HG03457 (cell line): ENCODE data around the gene VGLL4.
"Not testable (repeated sequence)": the region's sequence is repeated elsewhere in the genome, so short reads cannot be mapped to it uniquely, and the experiment has no call there.

Experiments used
- ATAC-seq: cut with Tn5 transposase; IDR thresholded peaks from one replicate; pipeline ENCODE4 v1.9.1; 2021; ENCODE audit warnings: moderate number of reproducible peaks; ENCODE audit not compliant: unreplicated experiment

The VGLL4 gene

DNA sequence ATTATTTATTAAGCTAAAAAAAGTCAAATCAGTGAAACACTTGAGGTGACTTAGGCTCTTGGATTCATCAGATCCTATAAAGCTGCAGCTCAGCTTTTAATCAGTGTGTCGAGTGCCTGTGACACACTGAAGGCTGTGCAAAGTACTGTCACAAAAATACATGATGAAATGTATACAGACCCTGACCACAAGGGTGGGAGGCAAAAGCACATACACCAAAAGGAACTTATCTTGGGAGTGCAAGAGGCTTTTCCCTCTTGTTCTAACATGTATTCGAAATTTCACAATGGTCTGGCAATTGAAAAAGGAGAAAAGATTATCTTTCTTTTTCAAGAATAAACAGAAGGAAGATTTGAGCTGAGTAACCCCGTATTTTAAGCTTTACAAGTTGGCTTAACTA lies 35.9 kb downstream of the VGLL4 start:
- ATAC-seq: no peak

DNA sequence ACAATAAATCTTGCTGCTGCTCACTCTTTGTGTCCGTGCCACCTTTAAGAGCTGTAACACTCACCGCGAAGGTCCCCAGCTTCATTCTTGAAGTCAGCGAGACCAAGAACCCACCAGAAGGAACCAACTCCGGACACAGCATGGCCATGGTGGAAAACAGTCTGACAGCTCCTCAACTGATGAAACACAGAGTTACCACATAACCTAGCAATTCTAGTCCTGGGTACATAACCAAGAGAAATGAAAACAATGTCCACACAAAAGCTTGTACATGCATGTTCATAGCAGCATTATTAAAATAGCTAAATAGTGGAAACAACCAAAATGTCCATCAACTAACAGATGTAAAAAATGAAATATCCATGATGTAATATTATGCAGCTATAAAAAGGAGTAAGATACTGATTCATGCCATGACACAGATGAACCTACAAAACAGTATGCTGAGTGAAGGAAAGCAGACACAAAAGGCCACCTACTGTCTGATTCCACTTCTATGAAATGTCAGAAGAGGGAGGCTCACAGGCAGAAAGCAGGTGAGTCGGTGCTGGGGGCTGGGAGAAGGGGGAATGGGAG lies 36.8 kb downstream of the VGLL4 start:
- ATAC-seq: no peak

DNA sequence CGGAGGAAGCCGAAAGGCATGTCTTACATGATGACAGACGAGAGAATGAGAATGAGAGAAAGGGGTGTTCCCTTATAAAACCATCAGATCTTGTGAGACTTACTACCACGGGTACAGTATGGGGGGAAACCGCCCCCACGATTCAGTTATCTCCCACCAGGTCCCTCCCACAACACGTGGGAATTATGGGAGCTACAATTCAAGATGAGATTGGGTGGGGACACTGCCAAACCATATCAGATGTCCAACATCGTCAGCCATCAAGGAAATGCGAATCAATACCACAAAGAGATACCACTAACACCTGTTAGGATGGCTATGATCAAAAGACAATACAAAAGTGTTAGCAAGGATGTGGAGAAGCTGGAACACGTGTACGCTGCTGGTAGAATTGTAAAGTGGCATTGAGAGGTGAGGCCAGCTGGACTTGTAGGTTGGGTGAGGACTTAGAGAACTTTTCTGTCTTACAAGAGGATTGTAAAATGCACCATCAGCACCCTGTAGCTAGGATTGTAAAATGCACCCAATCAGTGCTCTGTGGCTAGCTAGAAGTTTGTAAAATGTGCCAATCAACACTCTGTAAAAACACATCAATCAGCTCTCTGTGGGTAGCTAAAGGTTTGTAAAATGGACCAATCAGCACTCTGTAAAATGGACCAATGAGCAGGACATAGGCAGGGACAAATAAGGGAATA lies 37.5 kb downstream of the VGLL4 start:
- no peak for ATAC-seq

DNA sequence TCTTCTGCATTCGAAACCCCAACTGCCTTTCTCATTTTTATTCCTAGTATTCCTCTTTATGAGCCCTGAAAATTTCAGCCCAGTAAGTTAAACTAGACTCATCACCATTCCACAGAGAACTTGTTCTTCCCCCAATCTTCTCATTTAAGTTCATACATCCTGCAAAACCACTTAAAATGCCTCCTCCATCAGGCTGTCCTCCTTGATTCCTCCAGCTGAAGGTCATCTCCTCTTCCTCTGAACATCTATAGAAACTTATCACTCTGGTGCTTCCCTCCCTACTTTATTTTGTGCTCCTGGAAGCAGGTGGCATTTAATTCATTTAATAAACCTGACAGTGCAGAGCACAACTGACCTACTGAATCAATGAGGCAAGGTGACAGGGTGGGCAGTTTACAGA lies 38.3 kb downstream of the VGLL4 start:
- no peak for ATAC-seq

DNA sequence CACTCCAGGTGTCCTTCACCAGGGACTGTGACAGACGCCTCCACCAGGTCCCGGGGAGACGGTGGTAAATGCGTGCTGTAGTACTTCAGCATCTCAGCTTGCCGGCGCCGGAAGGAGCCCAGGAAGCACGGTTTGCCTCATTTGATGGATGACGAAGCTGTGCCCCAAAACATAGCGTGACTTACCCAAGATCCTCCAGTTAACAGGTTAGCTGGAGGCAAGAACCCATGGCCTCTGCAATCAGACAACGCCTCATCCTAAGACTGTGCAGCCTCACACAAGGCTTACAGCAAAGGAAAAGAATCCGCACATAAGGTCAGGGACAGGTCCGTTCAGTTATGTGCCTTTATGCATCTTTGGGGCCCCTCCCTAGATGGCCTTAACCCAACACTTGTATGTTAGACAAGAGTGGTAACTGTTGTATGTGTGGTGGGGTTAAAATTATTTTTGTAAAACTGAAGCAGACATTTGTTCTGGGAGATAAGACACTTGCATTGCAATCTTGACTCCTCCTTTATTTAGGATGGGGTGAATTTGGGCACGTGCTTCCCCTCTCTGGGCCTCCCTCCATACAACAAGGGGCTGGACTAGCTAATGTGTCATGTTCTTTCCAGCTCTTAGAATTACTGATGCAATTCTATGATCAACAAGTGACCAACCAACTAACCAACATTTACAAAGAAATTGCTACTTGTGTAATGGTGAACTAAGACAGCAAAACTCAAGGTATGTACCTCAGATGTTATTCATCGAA lies 39.4 kb downstream of the VGLL4 start:
- ATAC-seq: no peak

DNA sequence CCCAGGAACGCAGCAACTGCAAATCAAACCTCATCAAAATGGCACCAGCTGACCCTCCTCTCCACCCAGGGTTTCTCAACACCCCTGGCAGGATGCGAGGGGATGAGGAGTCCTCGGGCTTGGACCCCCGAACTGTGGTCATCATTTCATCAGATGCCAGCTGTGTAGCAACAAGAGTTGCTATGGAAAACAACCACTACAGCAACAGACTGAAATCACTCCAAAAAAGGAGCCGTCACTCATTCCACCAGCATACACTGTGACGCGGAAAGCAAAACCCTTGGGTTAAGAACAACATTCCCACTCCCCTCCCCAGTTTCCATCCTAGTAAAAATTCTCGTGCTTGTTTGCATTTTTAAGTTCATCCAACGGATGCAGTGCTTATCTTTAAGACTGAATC lies 40.1 kb downstream of the VGLL4 start:
- ATAC-seq: no peak

DNA sequence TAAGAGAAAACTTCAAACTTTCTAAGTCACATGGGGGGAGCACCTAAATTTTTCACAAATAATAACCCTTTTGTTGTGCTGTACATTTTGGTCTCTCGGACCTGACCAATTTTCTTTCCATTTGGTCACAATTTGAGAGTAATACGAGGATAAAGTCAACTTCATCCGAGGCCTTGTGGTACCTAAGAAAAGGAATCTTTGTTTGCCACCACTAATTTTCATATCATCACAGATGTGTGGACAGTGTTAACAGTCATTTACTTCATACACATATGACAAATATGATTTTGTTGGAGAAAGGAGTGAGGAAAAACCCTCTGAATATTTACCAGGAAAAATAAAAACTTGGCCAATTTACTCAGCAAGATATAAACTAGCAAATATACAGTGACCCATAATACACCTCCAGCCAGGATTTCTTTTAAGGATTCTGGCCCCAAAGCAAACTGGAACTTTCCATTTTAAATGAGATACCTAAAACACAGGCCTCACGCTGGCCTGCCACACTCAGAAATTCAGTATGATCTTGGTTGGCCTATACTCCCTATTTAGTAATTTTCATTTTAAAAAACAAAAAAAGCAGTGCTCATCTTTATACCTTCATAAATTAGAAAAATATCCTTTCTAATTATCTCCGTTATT lies 40.7 kb downstream of the VGLL4 start:
- no peak for ATAC-seq

DNA sequence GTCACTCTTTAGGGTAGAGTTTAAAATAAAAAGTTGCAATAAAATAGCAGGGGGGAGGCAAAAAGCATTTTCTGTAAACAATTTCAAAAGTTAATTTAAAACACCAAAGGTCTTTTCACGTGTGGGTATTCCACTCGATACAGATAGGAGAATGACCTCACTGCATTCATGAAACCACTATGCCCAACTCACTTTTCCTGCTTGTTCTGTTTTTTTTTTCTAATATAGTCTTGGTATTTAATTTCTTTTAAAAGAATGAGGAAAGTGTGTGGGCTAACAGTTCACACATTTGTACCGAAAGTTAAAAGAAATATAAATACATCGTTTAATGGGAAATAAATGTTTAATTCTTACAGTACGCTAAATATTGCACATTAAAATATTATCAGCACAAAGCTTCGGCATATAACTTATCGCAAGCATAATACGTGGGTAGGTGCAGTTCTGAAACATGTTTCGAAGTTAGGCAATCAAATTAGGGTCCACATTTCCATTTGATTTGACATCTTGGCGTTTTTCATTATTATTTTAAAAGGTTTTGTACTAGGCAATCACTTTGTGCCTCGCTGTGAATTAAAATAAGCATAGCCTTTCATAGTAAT lies 41.4 kb downstream of the VGLL4 start:
- no peak for ATAC-seq

DNA sequence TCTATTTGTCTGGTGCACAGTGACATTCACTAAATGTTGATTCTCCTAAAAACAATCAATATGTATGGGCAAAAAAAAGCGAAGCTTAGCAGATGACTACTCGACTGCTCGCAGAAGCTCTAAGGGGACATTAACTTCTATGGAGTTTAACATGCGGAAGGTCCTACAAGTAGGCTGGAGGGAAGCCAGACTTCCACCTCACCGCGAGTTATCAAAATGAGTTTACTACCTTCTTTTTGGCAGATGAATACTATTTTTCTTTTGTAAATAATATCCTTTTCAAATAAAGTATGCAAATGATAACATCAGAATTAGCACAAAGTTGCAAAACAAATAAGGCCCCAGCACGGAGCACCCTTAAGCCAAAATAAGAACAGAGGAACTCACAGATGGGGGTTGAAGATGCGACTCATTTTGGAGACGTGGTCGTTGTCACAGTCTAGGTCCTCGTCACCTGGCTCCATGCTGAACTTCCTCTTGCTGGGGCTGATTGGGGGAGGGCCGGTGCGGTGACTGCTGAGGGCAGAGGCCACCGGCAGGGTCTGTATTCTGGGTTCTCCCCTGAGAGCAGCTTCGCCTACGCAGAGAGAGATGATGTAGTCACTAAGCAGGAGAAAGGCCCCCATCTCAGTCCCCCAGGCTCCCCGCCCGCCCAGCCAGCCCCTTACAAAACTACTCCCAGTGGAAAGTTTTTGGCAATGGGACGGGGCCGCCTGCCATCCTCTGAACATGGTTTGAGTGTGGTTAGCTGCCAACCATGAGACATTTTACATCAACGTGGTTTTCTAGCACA lies 42.1 kb downstream of the VGLL4 start:
- peak; percentile 83 for ATAC-seq

DNA sequence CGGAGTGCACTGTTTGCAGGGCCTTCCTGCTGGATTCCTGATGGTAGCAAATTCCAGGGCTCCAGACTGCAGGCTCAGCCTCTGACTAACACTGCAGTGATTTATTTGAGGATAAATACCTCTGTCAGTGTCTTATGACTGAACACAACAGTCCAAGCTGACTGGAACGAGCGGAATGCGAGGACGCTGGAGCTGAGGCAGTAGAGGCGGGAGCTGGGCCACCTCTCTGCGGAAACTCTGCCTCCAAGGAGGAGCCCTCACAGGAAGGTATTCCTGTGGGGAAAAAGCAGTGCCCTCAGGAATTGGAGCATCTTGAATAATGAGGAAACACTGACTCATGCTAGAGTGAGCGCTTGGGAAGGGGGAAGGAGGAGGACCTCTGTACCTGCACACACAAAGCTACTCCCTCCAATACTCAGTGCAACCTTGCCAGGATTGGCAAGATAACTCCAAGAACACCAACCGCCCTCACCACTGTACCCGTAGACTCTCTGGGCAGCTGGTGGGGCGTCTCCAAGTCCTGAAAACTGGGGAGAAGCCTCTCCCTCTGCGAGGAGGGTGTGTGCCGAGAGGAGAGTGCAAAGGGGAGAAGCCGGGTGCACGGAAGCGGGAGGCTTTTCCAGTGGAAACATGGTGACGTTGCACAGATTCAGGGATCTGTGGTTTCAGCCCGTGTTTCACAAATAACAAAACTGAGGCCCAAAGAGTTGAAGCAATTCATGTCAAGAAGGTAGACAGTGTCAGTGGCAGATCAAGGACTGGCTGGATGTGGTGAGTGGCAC lies 43.0 kb downstream of the VGLL4 start:
- no peak for ATAC-seq

DNA sequence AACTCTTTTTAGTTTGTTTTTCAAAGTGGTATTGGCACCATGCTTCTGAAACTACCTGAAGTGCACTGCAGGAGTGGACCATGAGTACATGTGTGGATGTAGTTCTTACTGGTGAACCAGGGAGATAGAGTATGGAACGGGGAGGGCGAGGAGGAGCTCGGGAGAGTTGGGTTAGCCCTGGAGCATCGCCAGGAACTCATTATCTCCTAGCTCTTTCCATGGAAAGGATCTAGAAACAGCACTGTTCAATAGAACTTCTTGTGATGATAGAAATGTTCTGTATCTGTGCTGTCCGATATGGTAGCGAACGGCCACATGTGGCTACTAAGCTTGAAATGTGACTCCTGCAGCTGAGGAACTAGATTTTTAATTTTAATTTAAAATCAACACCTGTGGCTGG lies 47.3 kb downstream of the VGLL4 start:
- no peak for ATAC-seq

DNA sequence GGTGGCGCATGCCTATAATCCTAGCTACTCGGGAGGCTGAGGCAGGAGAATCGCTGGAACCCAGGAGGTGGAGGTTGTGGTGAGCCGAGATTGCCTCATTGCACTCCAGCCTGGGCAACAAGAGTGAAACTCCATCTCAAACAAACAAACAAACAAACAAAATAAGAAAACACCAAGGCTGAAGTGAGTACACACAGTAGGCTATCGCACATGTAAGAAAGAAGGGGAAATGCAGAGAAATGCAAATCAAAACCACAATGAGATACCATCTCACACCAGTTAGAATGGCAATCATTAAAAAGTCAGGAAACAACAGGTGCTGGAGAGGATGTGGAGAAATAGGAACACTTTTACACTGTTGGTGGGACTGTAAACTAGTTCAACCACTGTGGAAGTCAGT lies 48.7 kb downstream of the VGLL4 start:
- ATAC-seq: not testable (repeated sequence)

DNA sequence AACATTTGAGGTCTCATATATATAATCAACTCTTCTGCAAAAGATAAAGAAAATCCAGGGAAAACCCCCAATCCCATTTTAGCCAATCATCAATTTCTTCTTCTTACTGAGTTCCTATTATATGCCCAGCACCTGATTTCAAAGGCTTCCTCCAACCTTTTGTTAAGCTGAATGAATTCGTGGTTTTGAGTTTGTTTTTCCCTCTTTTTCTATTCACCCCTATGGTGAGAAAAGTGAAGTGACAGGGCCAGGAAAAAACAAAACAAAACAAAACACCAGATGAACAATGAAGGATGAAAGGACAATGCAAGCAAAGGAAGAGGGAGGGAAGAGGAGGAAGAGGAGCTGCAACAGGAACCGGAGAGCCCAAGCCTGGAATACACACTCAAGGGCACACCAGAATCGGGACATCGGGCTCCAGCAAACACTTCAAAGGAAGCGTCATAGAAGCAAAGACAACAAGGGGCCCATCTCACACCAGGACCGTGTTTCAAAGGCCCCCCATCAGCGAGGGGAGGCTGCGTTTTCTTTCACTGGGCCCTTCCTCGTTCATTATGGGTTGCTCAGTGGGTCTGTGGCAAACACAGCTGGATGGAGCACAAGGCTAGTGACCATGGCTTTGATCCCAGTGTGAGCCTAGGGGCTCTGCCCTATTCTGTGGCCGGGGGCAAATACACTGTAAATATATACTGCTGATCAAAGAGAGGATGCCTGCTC lies 50.2 kb downstream of the VGLL4 start:
- no peak for ATAC-seq

DNA sequence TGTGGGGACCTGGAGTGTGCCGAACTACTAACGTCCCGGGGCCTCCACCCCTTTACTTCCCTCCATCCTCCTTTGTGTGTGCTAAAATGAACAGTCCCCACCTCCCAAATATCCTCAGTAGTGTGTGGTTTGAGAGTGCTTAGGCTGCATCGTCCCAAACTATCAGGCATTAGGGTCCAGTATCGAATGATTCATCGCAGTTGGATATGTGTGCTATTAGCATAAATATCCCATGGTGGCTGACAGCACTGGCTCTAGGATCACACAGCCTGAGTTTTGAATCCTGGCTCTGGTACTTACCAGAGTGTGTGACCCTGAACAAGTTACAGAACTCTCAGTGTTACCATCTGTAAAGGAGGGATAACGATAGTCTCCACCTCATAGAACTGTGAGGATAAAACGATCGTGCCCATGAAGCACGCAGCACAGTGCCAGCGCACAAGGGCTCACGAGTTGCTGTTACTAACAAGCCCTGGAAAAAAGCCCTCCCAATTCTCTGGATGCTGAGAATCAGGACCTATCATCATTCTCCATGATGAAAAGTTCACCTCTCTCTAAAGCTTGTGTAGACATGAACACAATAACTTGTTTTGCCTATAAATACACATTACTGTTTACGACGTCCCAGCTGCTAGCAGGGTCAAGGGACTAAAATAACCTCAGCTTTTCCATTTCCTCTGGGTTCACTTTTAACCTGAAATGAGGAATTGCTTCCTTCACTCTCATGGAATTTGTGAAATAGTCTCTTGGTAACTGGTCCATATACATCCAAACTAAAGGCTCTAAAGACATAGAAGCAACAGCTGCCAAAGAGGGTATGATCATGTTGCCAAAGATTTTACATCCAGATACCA lies 51.0 kb downstream of the VGLL4 start:
- ATAC-seq: no peak

DNA sequence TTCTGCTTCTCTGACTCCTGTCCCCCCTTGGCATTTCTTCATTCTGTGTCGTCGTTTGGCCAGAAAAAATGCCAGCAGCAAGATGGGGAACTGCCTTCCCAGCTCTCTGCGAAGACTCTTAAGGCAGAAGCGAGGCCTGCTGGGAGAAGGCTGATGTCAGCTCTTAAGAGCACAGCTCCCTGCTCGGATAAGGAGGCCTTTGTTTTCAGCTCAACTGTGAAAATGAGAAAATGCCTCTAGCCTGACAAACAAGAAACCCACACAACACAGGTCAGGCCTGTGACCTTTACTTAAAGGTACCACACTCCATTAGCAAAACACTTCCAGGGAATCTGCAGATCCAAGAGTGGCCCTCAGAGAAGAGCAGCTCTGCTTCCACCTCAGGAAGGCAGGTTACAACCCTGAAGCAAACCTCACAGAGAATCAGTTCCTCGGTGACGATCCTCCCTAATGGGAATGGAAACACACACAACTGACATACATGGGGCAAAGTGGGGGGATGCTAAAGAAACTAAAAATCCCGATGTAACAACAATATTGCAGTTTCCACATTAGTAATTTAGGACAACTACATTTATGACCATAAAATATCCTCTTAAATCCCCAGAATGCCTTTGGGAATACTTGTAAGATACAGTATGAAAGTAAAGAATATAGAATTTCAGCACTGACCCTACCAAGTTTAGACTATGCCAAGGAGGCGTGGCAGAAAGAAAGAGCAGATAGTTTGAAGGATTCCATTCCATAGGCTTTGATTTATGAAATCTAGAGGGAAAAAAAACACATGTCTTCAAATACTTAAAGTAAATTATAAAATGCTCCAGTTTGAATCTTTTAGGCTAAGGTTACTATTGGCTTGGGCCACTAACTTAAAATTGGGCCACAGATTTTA lies 52.1 kb downstream of the VGLL4 start:
- no peak for ATAC-seq

DNA sequence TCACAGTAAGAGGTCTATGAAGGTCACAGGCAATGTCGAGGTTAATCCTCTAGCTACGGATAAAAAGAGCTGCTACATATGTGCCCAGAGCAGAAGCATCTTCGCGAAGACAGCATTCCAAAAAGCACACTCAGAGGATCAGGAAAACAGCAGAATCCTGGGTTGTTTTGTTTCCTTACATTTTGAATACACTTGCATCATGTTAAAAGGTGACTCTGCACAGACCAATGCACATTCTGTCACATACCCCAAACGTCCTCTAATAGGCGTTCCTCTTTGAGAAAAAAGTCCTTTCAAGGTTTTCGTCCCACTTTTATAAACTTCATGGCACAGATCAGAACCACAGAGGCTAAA lies 52.7 kb downstream of the VGLL4 start:
- no peak for ATAC-seq

DNA sequence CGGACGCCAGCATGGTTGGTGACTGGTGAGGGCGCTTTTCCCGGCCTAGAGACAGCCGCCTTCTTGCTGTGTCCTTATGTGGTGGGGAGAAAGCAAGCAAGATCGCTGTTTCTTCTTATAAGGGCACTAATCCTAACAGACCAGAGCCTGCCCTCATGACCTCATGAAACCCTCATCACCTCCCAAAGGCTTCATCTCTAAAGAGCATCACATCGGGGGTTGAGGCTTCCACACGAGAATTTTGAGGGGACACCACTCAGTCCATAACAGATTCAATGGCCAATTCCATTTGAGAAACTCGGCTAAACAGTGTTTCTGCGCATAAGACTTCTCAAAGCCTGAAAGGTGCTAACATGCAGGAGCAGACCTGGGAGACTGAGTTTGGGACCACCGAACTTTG lies 54.0 kb downstream of the VGLL4 start:
- no peak for ATAC-seq
